GM23338 (cell line): ENCODE measurements around the gene RCL1. TPM values are rescaled to one million over a fixed set of nuclear protein-coding genes. Genes with fewer than 3 reads are reported as not detected.

Source experiments
- ATAC-seq: fragments of 200-7000 bp; cut with Tn5 transposase; 3 replicates; pipeline ENCODE4 v1.9.1; 2020
- DNase-seq: peaks from one replicate; pipeline ENCODE4 v3.0.0-alpha.2; 2015; ENCODE audit warnings: low spot score
- H2AFZ ChIP-seq: fragments of 200-600 bp; sonication (generic); 2 replicates; pipeline ENCODE4 v1.8.0; 2016; ENCODE audit warnings: antibody characterized with exemption, mild to moderate bottlenecking, moderate library complexity
- H3F3A ChIP-seq: fragments of 200-600 bp; sonication (generic); replicated peaks from 2 replicates; pipeline ENCODE4 v1.8.0; 2017; ENCODE audit warnings: antibody characterized with exemption, mixed run types, low read depth
- H3K27ac ChIP-seq: fragments of 200-600 bp; sonication (generic); 2 replicates; pipeline ENCODE4 v1.6.1; 2016; ENCODE audit warnings: low read depth
- H3K27me3 ChIP-seq: fragments of 200-600 bp; sonication (generic); 2 replicates; pipeline ENCODE4 v1.8.0; 2016; ENCODE audit warnings: mild to moderate bottlenecking, mixed run types, moderate library complexity; ENCODE audit not compliant: insufficient read depth
- H3K36me3 ChIP-seq: fragments of 200-600 bp; sonication (generic); 2 replicates; pipeline ENCODE4 v1.8.0; 2016; ENCODE audit warnings: mild to moderate bottlenecking; ENCODE audit not compliant: insufficient read depth
- H3K4me1 ChIP-seq: fragments of 200-600 bp; sonication (generic); 2 replicates; pipeline ENCODE4 v1.8.0; 2016; ENCODE audit warnings: mild to moderate bottlenecking, moderate library complexity; ENCODE audit not compliant: insufficient read depth
- H3K4me2 ChIP-seq: fragments of 200-600 bp; sonication (generic); 2 replicates; pipeline ENCODE4 v1.7.1; 2017; ENCODE audit warnings: mixed run types
- H3K4me3 ChIP-seq: fragments of 200-600 bp; sonication (generic); 2 replicates; pipeline ENCODE4 v1.6.1; 2016; ENCODE audit warnings: mixed run types
- H3K79me2 ChIP-seq: fragments of 200-600 bp; sonication (generic); replicated peaks from 2 replicates; pipeline ENCODE4 v1.8.0; 2017; ENCODE audit warnings: mild to moderate bottlenecking; ENCODE audit not compliant: insufficient read depth
- H3K9me2 ChIP-seq: fragments of 200-600 bp; sonication (generic); 2 replicates; pipeline ENCODE4 v1.8.0; 2017; ENCODE audit not compliant: insufficient read depth
- H4K20me1 ChIP-seq: fragments of 200-600 bp; sonication (generic); replicated peaks from 2 replicates; pipeline ENCODE4 v1.8.0; 2017; ENCODE audit warnings: mild to moderate bottlenecking; ENCODE audit not compliant: insufficient read depth
- H3K27ac Mint-ChIP-seq: 2 replicates; pipeline ENCODE4 v1.8.0; 2020; ENCODE audit warnings: inconsistent platforms, mild to moderate bottlenecking, moderate library complexity, mixed read lengths
- H3K27me3 Mint-ChIP-seq: 3 replicates; pipeline ENCODE4 v1.8.0; 2022; ENCODE audit warnings: low read depth, mild to moderate bottlenecking, moderate library complexity, mixed read lengths, inconsistent platforms; ENCODE audit not compliant: insufficient read depth, poor library complexity
- H3K36me3 Mint-ChIP-seq: 3 replicates; pipeline ENCODE4 v1.8.0; 2021; ENCODE audit warnings: low read depth, mild to moderate bottlenecking, inconsistent platforms, moderate library complexity, mixed read lengths
- H3K4me1 Mint-ChIP-seq: 3 replicates; pipeline ENCODE4 v1.8.0; 2020; ENCODE audit warnings: mild to moderate bottlenecking, inconsistent platforms, mixed read lengths
- H3K4me3 Mint-ChIP-seq: 3 replicates; pipeline ENCODE4 v1.8.0; 2021; ENCODE audit warnings: moderate library complexity, mild to moderate bottlenecking, inconsistent platforms, mixed read lengths
- H3K9me3 Mint-ChIP-seq: 3 replicates; pipeline ENCODE4 v1.8.0; 2020; ENCODE audit warnings: moderate library complexity, mild to moderate bottlenecking, inconsistent platforms, mixed read lengths
- EZH2phosphoT487 ChIP-seq: fragments of 200-600 bp; sonication (generic); IDR thresholded peaks from one replicate; pipeline ENCODE4 v1.8.1; 2018; ENCODE audit warnings: antibody characterized with exemption; ENCODE audit not compliant: unreplicated experiment
- NANOG ChIP-seq: IDR thresholded peaks from 2 replicates; pipeline ENCODE4 v1.6.1; 2016; ENCODE audit warnings: antibody characterized with exemption, borderline replicate concordance
- POLR2AphosphoS5 ChIP-seq: IDR thresholded peaks from 2 replicates; pipeline ENCODE4 v1.6.1; 2016; ENCODE audit warnings: antibody characterized with exemption, low read depth
- STAT1 ChIP-seq: IDR thresholded peaks from one replicate; pipeline ENCODE4 v1.6.1; 2016; ENCODE audit warnings: antibody characterized with exemption; ENCODE audit not compliant: unreplicated experiment
- ZNF114 ChIP-seq: fragments of 250-450 bp; sonication (Bioruptor Pico); IDR thresholded peaks from 2 replicates; pipeline ENCODE4 v1.5.0; 2020; ENCODE audit warnings: mild to moderate bottlenecking, moderate library complexity
- polyA plus RNA-seq: library from polyadenylated mRNA; unstranded; fragments of >200 nt; fragmentation: Nextera tagmentation; extraction: Ambion mirVana; gene quantifications from 2 replicates; pipeline ENCODE4 v1.2.1, GENCODE V29; 2016
- total RNA-seq: library from RNA; depleted of rRNA; stranded (reverse); fragments of >200 nt; shearing (Covaris generic); gene quantifications from 2 replicates; pipeline ENCODE4 v1.2.3, GENCODE V29; 2014
- TF ChIP-seq, protein P1 (sequence below): fragments of 250-450 bp; sonication (Bioruptor Pico); IDR thresholded peaks from 2 replicates; pipeline ENCODE4 v1.5.0; 2020; ENCODE audit warnings: mild to moderate bottlenecking, moderate library complexity
- TF ChIP-seq, protein P2 (sequence below): IDR thresholded peaks from 2 replicates; pipeline ENCODE4 v1.6.1; 2016; ENCODE audit warnings: antibody characterized with exemption

RCL1 gene
- total and polyA plus RNA-seq, 2 experiments from 2014 or later, result 19.3 to 41.2 TPM

DNA sequence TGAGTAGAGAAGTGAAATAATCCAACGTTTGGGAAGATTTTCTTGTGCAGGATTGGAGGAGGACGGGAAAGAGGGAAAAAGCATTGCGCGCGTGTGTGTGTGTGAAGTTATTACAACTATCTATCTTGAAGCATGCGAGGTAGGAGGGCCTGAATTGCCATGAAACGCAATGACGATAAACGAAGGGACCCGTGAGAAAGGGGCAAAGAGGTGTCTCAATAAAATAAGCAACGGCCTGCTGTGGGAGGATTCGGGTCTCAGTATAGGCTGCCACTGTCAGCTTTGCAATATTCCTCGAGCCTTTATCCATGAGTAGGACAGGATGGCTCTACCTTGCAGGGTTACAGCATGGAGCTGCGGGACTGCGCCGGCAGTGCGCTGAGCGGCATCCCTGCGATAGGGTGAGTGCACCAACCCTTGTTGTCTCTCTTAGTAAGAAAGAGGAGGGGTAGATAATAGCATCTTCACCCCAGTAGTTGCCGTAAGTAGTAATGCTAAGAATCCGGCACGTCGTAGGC is 631 bp upstream of the RCL1 start:
- Mint-ChIP-seq H3K27me3 (peaks cover 3% of the 10 kb centered on the region), H3K4me3 (peak overlapping the region; percentile 97), H3K9me3 (peaks cover 3% of the 10 kb centered on the region; the same call in 1 of the 3 replicates), H3K27ac (peak overlapping the region; percentile 85; the same call in 1 of the 2 replicates), H3K36me3 (peaks cover 13% of the 10 kb centered on the region), H3K4me1 (peaks cover 19% of the 10 kb centered on the region)
- Histone ChIP-seq H3F3A (0 out of 2 replicates have a peak, but pooled peaks cover 3% of the 10 kb centered on the region), H2AFZ (peak overlapping the region; percentile 85), H3K36me3 (no peaks in the 10 kb centered on the region), H3K4me2 (peak overlapping the region; percentile 89), H3K27ac (peak overlapping the region; percentile 83), H3K4me1 (peaks cover 11% of the 10 kb centered on the region), H3K79me2 (peaks cover 38% of the 10 kb centered on the region), H3K4me3 (peak overlapping the region; percentile 95), H3K27me3 (no peaks in the 10 kb centered on the region), H3K9me2 (no peaks in the 10 kb centered on the region), H4K20me1 (peaks cover 33% of the 10 kb centered on the region)
- TF ChIP-seq, protein P1, sequence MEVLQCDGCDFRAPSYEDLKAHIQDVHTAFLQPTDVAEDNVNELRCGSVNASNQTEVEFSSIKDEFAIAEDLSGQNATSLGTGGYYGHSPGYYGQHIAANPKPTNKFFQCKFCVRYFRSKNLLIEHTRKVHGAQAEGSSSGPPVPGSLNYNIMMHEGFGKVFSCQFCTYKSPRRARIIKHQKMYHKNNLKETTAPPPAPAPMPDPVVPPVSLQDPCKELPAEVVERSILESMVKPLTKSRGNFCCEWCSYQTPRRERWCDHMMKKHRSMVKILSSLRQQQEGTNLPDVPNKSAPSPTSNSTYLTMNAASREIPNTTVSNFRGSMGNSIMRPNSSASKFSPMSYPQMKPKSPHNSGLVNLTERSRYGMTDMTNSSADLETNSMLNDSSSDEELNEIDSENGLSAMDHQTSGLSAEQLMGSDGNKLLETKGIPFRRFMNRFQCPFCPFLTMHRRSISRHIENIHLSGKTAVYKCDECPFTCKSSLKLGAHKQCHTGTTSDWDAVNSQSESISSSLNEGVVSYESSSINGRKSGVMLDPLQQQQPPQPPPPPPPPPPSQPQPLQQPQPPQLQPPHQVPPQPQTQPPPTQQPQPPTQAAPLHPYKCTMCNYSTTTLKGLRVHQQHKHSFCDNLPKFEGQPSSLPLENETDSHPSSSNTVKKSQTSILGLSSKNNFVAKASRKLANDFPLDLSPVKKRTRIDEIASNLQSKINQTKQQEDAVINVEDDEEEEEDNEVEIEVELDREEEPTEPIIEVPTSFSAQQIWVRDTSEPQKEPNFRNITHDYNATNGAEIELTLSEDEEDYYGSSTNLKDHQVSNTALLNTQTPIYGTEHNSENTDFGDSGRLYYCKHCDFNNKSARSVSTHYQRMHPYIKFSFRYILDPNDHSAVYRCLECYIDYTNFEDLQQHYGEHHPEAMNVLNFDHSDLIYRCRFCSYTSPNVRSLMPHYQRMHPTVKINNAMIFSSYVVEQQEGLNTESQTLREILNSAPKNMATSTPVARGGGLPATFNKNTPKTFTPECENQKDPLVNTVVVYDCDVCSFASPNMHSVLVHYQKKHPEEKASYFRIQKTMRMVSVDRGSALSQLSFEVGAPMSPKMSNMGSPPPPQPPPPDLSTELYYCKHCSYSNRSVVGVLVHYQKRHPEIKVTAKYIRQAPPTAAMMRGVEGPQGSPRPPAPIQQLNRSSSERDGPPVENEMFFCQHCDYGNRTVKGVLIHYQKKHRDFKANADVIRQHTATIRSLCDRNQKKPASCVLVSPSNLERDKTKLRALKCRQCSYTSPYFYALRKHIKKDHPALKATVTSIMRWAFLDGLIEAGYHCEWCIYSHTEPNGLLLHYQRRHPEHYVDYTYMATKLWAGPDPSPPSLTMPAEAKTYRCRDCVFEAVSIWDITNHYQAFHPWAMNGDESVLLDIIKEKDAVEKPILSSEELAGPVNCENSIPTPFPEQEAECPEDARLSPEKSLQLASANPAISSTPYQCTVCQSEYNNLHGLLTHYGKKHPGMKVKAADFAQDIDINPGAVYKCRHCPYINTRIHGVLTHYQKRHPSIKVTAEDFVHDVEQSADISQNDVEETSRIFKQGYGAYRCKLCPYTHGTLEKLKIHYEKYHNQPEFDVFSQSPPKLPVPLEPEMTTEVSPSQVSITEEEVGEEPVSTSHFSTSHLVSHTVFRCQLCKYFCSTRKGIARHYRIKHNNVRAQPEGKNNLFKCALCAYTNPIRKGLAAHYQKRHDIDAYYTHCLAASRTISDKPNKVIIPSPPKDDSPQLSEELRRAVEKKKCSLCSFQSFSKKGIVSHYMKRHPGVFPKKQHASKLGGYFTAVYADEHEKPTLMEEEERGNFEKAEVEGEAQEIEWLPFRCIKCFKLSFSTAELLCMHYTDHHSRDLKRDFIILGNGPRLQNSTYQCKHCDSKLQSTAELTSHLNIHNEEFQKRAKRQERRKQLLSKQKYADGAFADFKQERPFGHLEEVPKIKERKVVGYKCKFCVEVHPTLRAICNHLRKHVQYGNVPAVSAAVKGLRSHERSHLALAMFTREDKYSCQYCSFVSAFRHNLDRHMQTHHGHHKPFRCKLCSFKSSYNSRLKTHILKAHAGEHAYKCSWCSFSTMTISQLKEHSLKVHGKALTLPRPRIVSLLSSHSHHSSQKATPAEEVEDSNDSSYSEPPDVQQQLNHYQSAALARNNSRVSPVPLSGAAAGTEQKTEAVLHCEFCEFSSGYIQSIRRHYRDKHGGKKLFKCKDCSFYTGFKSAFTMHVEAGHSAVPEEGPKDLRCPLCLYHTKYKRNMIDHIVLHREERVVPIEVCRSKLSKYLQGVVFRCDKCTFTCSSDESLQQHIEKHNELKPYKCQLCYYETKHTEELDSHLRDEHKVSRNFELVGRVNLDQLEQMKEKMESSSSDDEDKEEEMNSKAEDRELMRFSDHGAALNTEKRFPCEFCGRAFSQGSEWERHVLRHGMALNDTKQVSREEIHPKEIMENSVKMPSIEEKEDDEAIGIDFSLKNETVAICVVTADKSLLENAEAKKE, result no peak
- no peak for TF ChIP-seq ZNF114
- TF ChIP-seq POLR2AphosphoS5, result no peak
- no peak for TF ChIP-seq STAT1
- TF ChIP-seq, protein P2, sequence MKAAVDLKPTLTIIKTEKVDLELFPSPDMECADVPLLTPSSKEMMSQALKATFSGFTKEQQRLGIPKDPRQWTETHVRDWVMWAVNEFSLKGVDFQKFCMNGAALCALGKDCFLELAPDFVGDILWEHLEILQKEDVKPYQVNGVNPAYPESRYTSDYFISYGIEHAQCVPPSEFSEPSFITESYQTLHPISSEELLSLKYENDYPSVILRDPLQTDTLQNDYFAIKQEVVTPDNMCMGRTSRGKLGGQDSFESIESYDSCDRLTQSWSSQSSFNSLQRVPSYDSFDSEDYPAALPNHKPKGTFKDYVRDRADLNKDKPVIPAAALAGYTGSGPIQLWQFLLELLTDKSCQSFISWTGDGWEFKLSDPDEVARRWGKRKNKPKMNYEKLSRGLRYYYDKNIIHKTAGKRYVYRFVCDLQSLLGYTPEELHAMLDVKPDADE, result no peak
- no peak for TF ChIP-seq EZH2phosphoT487
- no peak for TF ChIP-seq NANOG
- DNase-seq (no peak), ATAC-seq (peak; percentile 60)
